ENCODE results near the gene CUL4B.

CUL4B gene

GRCh38 chrX:120517936-120518335 is 42.8 kb downstream of the CUL4B start:
- Histone ChIP-seq H3K4me2 (ENCODE audit: low read length) (no peak overlapping the region), H3K9me3 (ENCODE audit: insufficient read depth, low read length) (no peaks in the 10 kb centered on the region), H4K20me1 (ENCODE audit: insufficient read depth, low read length) (no peaks in the 10 kb centered on the region), H3K27me3 (ENCODE audit: low read depth, low read length) (no peaks in the 10 kb centered on the region), H3K9ac (ENCODE audit: low read length) (no peak overlapping the region), H3K79me2 (ENCODE audit: low read length) (no peaks in the 10 kb centered on the region), H3K4me1 (ENCODE audit: low read length) (no peaks in the 10 kb centered on the region), H3K4me3 (ENCODE audit: low read length) (no peak overlapping the region), H2AFZ (ENCODE audit: low read depth, low read length) (no peak overlapping the region), H3K36me3 (replicated peaks; ENCODE audit: low read depth, low read length) (no peaks in the 10 kb centered on the region), H3K27ac (ENCODE audit: low read length) (no peak overlapping the region)
- TF ChIP-seq CTCF (IDR thresholded peaks at IDR 0.05; ENCODE audit: low read depth, low read length): no peak
- no peak for TF ChIP-seq EZH2phosphoT487 (IDR thresholded peaks at IDR 0.05; ENCODE audit: low read depth)

- Histone ChIP-seq H3K9me3 (ENCODE audit: insufficient read depth, low read length) (no peaks in the 10 kb centered on the region), H3K4me1 (ENCODE audit: low read length) (no peaks in the 10 kb centered on the region), H3K27me3 (ENCODE audit: low read depth, low read length) (no peaks in the 10 kb centered on the region), H3K36me3 (replicated peaks; ENCODE audit: low read depth, low read length) (no peaks in the 10 kb centered on the region), H3K4me2 (ENCODE audit: low read length) (no peak overlapping the region), H2AFZ (ENCODE audit: low read depth, low read length) (no peak overlapping the region), H3K4me3 (ENCODE audit: low read length) (no peak overlapping the region), H3K79me2 (ENCODE audit: low read length) (no peaks in the 10 kb centered on the region), H3K27ac (ENCODE audit: low read length) (no peak overlapping the region), H3K9ac (ENCODE audit: low read length) (no peak overlapping the region), H4K20me1 (ENCODE audit: insufficient read depth, low read length) (no peaks in the 10 kb centered on the region)
- no peak for TF ChIP-seq EZH2phosphoT487 (IDR thresholded peaks at IDR 0.05; ENCODE audit: low read depth)
- peak; percentile 45 for TF ChIP-seq CTCF (IDR thresholded peaks at IDR 0.05; ENCODE audit: low read depth, low read length)
These were observed 46.5 kb downstream of the CUL4B start for GRCh38 chrX:120514236-120514635.

- H3K36me3 ChIP-seq (replicated peaks; ENCODE audit: low read depth, low read length): no peaks in the 10 kb centered on the region
- H3K4me2 ChIP-seq (ENCODE audit: low read length): no peak overlapping the region
- no peak overlapping the region for H3K9ac ChIP-seq (ENCODE audit: low read length)
- no peaks in the 10 kb centered on the region for H4K20me1 ChIP-seq (ENCODE audit: insufficient read depth, low read length)
- H3K79me2 ChIP-seq (ENCODE audit: low read length): no peaks in the 10 kb centered on the region
- H3K4me3 ChIP-seq (ENCODE audit: low read length): no peak overlapping the region
- no peaks in the 10 kb centered on the region for H3K27me3 ChIP-seq (ENCODE audit: low read depth, low read length)
- H2AFZ ChIP-seq (ENCODE audit: low read depth, low read length): no peak overlapping the region
- H3K27ac ChIP-seq (ENCODE audit: low read length): no peak overlapping the region
- no peaks in the 10 kb centered on the region for H3K4me1 ChIP-seq (ENCODE audit: low read length)
- H3K9me3 ChIP-seq (ENCODE audit: insufficient read depth, low read length): no peaks in the 10 kb centered on the region
- TF ChIP-seq CTCF (IDR thresholded peaks at IDR 0.05; ENCODE audit: low read depth, low read length) (no peak), EZH2phosphoT487 (IDR thresholded peaks at IDR 0.05; ENCODE audit: low read depth) (no peak)
These were observed 48.1 kb downstream of the CUL4B start for GRCh38 chrX:120512627-120513026.

- H3K27ac ChIP-seq (ENCODE audit: low read length): no peak overlapping the region
- TF ChIP-seq CTCF (IDR thresholded peaks at IDR 0.05; ENCODE audit: low read depth, low read length) (no peak), EZH2phosphoT487 (IDR thresholded peaks at IDR 0.05; ENCODE audit: low read depth) (no peak)
- no peaks in the 10 kb centered on the region for H3K4me1 ChIP-seq (ENCODE audit: low read length)
- H3K9ac ChIP-seq (ENCODE audit: low read length): no peak overlapping the region
- H4K20me1 ChIP-seq (ENCODE audit: insufficient read depth, low read length): no peaks in the 10 kb centered on the region
- H3K4me3 ChIP-seq (ENCODE audit: low read length): no peak overlapping the region
- no peaks in the 10 kb centered on the region for H3K79me2 ChIP-seq (ENCODE audit: low read length)
- no peaks in the 10 kb centered on the region for H3K27me3 ChIP-seq (ENCODE audit: low read depth, low read length)
- no peaks in the 10 kb centered on the region for H3K36me3 ChIP-seq (replicated peaks; ENCODE audit: low read depth, low read length)
- no peak overlapping the region for H2AFZ ChIP-seq (ENCODE audit: low read depth, low read length)
- no peaks in the 10 kb centered on the region for H3K9me3 ChIP-seq (ENCODE audit: insufficient read depth, low read length)
- no peak overlapping the region for H3K4me2 ChIP-seq (ENCODE audit: low read length)
These were observed 48.5 kb downstream of the CUL4B start for GRCh38 chrX:120512222-120512621.

All from OCI-LY3 (cell line).